HG03175 (cell line): ENCODE measurements around the gene DMD.

Source experiments
- ATAC-seq: cut with Tn5 transposase; IDR thresholded peaks from one replicate; pipeline ENCODE4 v1.9.1; 2021; ENCODE audit warnings: mild to moderate bottlenecking, moderate library complexity; ENCODE audit not compliant: unreplicated experiment

The DMD gene

GRCh38 chrX:31266203-31267076, 1944.9 kb downstream of the DMD start:
- ATAC-seq: peak; percentile 92

- ATAC-seq: no peak
These were observed 1946.0 kb downstream of the DMD start for GRCh38 chrX:31265383-31265782.

GRCh38 chrX:31260351-31260750, 1951.0 kb downstream of the DMD start:
- ATAC-seq: no peak

- ATAC-seq: no peak
These were observed 1953.2 kb downstream of the DMD start for GRCh38 chrX:31258166-31258565.

- no peak for ATAC-seq
These were observed 1955.9 kb downstream of the DMD start for GRCh38 chrX:31255310-31256033.

- no peak for ATAC-seq
These were observed 1959.2 kb downstream of the DMD start for GRCh38 chrX:31252133-31252532.

- ATAC-seq: no peak
These were observed 1960.0 kb downstream of the DMD start for GRCh38 chrX:31251336-31251735.

GRCh38 chrX:31245714-31246113, 1965.6 kb downstream of the DMD start:
- peak; percentile 88 for ATAC-seq

- no peak for ATAC-seq
These were observed 1967.5 kb downstream of the DMD start for GRCh38 chrX:31243804-31244203.

GRCh38 chrX:31240982-31241381, 1970.4 kb downstream of the DMD start:
- ATAC-seq: peak; percentile 43

GRCh38 chrX:31237189-31237588, 1974.2 kb downstream of the DMD start:
- peak; percentile 68 for ATAC-seq

GRCh38 chrX:31236231-31236630, 1975.1 kb downstream of the DMD start:
- ATAC-seq: no peak

- no peak for ATAC-seq
These were observed 1977.3 kb downstream of the DMD start for GRCh38 chrX:31233941-31234496.

GRCh38 chrX:31232506-31232905, 1978.8 kb downstream of the DMD start:
- no peak for ATAC-seq

GRCh38 chrX:31228909-31229308, 1982.4 kb downstream of the DMD start:
- ATAC-seq: peak; percentile 91

- ATAC-seq: no peak
These were observed 1982.9 kb downstream of the DMD start for GRCh38 chrX:31228415-31228832.

GRCh38 chrX:31227250-31227649, 1984.1 kb downstream of the DMD start:
- ATAC-seq: no peak

GRCh38 chrX:31225819-31226218, 1985.5 kb downstream of the DMD start:
- no peak for ATAC-seq

- no peak for ATAC-seq
These were observed 1986.9 kb downstream of the DMD start for GRCh38 chrX:31224381-31225012.

GRCh38 chrX:31223817-31224216, 1987.5 kb downstream of the DMD start:
- ATAC-seq: peak; percentile 90

- no peak for ATAC-seq
These were observed 1988.4 kb downstream of the DMD start for GRCh38 chrX:31222946-31223345.
